NCI-H1105 (cell line): ENCODE data around the gene PROM2.

ENCODE experiments used
- DNase-seq: peaks from one replicate; lab custom pipeline; 2025; lab: John Stamatoyannopoulos, UW

PROM2 gene

DNA sequence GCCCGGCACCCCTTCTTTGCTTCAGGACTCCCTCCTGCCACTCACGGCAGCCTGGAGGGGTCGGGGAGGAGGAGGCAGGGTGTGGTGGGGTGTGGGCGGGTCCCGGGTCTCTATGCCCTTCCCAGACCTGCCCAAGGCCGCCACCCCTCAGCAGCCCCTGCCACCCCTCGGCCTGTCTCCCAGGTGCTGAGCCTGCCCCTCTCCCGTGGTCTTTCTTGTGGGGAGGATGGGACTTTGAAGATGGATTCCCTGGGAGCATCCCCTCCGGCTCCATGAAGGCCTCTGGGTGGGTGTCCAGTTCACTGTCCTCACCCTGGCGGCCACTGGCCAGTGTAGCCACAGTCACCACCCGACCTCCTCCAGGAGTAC, 46.1 kb downstream of the PROM2 start:
- no peak for DNase-seq

DNA sequence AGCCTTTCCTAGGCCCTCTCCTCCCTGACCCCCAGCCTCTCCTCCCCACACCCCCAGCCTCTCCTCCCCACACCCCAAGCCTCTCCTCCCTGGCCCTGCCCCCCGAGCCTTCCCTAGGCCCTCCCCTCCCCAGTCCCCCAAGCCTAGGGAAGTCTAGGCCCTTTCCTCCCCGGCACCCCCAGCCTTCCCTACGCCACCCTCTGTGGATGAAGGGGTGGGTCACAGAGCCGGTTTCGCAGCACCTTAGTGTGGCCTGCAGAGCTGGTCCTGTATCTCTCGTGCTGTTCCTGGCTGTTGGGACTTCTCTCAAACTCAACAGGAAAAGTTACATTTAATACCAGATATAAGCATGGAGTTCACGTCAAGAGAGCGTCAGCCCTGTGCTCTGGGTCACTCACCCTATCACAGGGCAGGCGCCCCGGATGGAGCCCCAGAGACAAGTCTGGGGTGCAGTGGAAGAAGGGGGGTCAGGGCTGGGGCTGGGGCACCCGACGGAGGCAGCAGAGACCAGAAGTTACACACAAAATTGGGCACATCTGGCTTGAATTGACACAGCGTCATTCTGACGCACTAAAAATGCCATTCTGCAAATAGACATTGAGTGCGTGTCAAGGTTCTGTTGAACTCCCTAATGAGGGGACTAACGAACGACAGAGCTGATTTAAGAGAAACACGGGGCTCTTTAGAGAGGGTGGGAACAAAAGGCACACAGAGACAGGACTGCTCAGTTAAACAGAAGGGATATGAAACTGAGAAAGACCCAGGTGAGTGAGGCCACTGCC, 46.9 kb downstream of the PROM2 start:
- DNase-seq: no peak

DNA sequence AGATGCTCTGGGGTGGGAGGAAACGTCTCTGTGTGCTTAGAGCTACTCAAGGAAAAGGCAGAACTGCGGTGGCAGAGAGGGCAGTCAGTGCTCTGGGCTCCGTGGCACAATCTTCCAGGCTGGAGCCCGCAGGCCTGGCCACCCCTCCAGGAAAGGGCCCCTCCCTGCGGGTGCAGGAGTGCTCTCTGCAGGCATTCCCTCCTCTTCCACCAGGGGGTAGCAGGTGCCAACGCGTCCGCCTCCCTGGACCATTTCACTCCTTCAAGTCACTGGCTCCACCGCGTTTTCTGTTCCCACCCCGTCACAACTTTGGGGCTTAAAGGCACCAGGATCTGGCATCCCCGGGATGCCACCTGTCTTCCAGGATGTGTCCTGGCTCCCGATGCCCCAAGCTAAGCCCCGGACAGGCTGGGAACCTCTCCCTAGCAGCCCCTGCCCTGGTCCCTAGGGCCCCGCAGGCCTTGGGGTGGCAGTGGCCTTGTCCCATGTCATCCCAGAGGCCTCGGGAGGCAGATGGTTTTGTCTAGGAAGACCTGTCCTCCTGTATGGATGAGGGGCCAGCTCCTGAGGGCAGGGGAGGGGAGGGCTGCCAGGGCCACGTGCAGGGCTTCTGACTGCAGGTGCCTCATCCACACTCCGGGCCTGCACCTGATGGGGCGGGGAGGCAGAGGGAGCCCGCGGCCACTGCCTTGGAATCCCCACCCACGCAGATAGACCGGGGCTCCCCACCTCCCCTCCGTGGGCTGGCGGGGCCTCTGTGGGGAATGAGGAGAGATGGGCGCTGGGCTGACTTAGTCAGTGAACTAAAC, 49.3 kb downstream of the PROM2 start:
- no peak for DNase-seq

- no peak for DNase-seq
Observed at GRCh38 chr2:95325026-95325425, 50.8 kb downstream of the PROM2 start.

GRCh38 chr2:95325590-95326432, 51.6 kb downstream of the PROM2 start:
- DNase-seq: no peak

GRCh38 chr2:95326433-95327140, 52.3 kb downstream of the PROM2 start:
- DNase-seq: no peak

DNA sequence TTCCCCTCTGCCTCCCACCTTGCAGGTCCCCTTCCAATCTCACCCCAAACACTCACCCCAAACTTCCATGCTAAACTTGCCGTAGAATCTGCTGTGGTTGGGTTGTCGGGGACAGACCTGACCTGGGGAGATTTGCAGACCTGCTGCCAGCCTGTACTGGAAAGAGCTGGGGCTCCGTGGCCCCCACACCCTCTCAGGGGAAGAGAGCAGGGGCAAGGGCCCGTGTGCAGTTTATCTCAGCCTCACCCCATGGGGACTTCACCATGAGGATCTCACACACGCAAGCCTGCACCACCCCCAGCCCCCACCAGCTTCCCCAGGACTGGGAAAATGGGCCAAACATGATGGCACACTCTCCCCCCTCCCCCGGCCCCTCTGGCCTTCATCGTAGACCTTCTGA, 53.6 kb downstream of the PROM2 start:
- DNase-seq: no peak

DNA sequence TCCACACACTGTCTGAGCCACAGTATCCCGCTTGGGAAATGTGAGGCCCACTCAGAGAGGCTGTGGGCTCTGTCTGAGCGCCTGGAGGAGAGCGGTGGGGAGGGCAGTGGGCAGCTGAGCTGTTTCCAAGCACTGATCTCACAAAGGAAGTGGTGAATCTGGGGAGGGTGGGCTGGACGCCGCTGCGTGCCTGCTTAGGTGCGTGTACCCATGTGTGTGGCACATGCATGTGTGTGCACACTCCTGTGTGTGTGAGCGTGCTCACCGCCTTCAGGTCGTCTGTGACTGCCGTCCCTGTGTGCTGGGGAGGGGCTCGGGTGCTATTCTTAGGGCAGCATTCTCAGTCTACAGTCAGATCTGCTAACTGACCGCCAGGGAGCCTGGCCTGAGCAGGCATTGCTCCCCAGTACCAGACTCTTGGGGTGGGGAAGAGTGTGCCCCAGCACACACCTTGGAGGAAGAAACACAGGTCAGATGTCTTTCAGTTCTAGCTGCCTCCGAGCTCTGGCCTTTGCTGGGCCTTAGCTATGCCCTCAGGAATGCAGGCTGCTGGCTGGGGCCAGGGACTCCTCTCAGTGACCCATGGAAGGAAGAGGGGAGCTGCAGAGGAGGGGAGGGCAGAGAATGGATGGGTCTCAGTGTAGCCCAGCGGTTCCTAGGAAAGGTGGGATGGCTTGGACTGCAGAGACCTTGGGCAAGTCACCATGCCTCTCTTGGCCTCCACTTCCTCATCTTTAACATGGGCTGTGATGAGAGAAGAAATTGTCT, 54.3 kb downstream of the PROM2 start:
- DNase-seq: no peak

DNA sequence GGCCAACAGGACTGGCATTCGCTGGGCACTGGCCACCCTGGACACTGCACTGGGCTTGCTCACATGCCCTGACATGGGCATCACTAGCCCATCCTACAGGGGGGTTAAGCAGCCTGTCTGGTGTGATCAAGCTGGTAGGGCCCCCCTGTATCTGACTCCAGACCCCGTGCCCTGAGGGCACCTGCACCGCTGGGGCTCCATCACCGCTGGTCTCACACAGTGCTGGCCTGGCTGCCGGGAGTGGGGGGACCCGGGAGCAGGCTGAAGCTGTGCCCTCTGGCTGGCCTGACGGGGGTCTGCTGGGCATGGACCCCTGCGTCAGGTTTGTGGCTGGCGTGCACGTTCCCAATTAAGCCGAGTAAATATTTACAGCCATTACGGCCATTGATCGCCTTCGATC, 55.2 kb downstream of the PROM2 start:
- no peak for DNase-seq

- no peak for DNase-seq
Observed at GRCh38 chr2:95329891-95330793, 55.9 kb downstream of the PROM2 start.

DNA sequence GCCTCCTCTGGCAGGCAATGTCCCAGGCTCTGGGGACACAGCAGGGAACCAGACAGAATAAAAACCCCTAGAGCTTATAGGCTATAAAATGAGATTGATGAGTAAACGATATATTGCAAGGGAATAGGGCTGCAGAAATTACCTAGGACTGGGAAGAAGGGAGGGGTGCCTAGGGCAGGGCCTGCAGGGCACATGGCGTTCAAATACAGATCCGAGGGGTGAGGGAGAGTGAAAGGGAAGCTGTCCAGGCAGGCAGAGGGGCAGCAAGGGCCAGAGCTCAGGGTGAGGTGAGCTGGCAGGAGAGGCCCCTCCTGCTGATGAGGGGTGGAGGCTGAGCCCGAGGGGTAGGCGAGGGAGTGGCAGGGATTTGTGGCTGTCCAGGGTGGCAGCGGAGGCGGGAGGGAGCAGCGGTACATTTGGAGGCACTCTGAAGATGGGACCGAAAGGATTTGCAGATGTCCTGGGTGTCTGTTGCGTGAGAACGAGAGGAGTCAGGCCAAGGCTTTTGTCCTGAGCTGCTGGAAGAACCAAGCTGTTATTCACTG, 56.6 kb downstream of the PROM2 start:
- DNase-seq: no peak

- DNase-seq: no peak
Observed at GRCh38 chr2:95331606-95332005, 57.4 kb downstream of the PROM2 start.

GRCh38 chr2:95332036-95332435, 57.8 kb downstream of the PROM2 start:
- no peak for DNase-seq

DNA sequence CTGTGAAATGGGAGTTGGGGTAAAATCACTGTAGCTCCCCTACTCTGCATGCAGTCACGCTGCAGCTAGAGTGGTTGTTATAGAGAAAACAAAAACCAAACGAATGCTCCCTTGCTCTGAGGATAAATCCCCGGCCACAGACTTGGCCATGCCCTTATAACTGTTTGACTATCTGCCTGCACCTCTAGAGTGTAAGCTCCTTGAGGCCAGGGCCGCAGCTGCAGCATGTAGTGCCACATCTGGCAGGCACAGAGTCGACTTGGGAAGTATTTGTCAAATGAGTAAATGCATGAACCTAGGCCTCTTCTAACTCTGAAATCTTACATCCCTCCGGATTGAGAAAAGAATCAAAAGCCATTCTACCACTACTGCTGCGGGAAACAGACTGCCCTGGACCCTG, 58.8 kb downstream of the PROM2 start:
- DNase-seq: no peak

DNA sequence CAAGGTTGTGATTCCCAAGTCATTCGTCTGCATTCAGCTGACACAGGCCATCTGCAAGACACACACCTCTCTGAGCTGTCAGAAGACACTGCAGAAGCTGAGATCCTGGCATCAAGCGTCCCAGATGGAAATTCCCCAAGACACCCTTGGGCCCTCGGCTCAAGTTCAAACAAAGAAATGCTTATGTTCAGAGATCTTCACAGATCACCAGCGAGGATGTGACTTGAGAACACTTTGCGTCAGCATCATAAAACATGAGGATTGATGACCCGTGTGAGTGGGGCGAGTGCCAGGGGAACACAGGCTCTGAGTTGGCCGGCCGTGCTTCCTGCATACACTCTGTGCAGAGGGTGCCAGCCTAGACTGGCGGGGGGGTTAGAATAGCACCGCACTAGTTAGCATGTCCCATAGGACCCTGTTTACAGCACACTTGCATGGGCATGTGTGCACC, 59.7 kb downstream of the PROM2 start:
- DNase-seq: no peak

GRCh38 chr2:95334916-95335641, 60.8 kb downstream of the PROM2 start:
- no peak for DNase-seq

- DNase-seq: no peak
Observed at GRCh38 chr2:95336406-95336805, 62.2 kb downstream of the PROM2 start.

DNA sequence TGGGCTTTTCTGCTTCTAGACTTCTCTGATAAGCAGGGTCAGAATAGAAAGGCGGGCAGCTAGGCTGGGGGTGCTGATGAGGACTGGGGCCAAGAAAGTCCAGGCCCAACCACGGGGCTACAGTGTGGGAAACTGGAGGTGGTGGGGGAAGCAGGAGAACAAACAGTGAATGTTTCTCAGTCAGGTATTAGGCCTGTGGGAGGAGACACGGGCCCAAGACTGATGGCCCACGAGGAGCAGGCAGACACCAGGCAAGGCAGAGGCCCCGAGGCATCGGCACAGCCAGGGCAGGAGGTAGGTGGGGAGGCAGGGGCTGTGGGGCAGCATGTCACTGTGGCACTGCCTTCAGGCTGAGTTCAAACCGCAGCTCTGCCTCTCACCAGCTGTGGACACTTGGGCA, 63.6 kb downstream of the PROM2 start:
- DNase-seq: no peak
